ENCODE measurements around the gene VDAC1. TPM values are rescaled to one million over a fixed set of nuclear protein-coding genes. Genes with fewer than 3 reads are reported as not detected.

The VDAC1 gene
- total and polyA plus RNA-seq, 2 donors (not counting 1 experiment from before 2014, with no cell fraction given) = 27.8 to 60.7 TPM

DNA sequence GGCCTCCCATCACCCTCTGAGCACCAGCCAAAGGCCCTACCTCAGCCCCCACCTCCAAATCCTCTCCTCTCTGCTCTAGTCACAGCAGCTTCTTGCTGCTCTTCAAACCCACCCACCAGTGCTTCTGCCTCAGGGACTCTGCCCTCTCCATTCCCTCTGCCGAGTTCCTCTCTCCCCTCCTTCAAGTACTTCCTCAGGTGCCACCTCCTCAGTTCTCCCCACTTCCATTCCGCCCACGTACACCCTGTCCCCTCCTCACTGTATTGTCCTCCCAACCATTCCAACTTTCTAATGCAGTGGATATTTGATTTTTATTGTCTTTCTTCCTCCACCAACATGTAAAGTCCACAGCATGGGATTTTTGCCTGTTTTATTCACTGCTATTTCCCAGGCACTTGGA, 79.5 kb downstream of the VDAC1 start:
- Histone ChIP-seq H3K36me3 (replicated peaks in 1 of 2; ENCODE audit: control extremely low read depth in 1 of 2, control insufficient read depth in 1 of 2, extremely low read depth in 1 of 2, insufficient read depth in 2 of 2, low read length in 1 of 2) (no peaks in the 10 kb centered on the region), H3K9me3 (ENCODE audit: control extremely low read depth in 1 of 3, control insufficient read depth in 2 of 3, insufficient read depth in 1 of 3, low read length in 2 of 3) (peaks cover 0 to 10% (median 0%) of the 10 kb centered on the region in 3 donors), H3K79me2 (ENCODE audit: control insufficient read depth, insufficient read depth, low read length) (no peaks in the 10 kb centered on the region), H2AFZ (ENCODE audit: insufficient read depth, low read depth, low read length, poor library complexity, severe bottlenecking) (no peak overlapping the region), H3K4me1 (ENCODE audit: control insufficient read depth in 2 of 2, insufficient read depth in 2 of 2, low read length in 2 of 2) (peaks cover 57 to 58% of the 10 kb centered on the region in 2 donors), H3K4me3 (ENCODE audit: control extremely low read depth in 1 of 5, extremely low read depth in 1 of 5, insufficient read depth in 1 of 5, low read depth in 2 of 5, low read length in 4 of 5) (no peak overlapping the region), H4K20me1 (ENCODE audit: control insufficient read depth, insufficient read depth, low read length, poor library complexity, severe bottlenecking) (no peaks in the 10 kb centered on the region), H3K27me3 (replicated peaks in 1 of 4; ENCODE audit: control extremely low read depth in 1 of 4, control insufficient read depth in 3 of 4, insufficient read depth in 4 of 4, low read length in 3 of 4) (no peaks in the 10 kb centered on the region), H3K27ac (ENCODE audit: low read length in 2 of 2) (no peak overlapping the region), H3K4me2 (replicated peaks; ENCODE audit: low read depth, low read length, poor library complexity, severe bottlenecking) (no peak overlapping the region), H3K9ac (ENCODE audit: low read length) (no peak overlapping the region)
- H3K9me3 Mint-ChIP-seq (ENCODE audit: insufficient read depth) = no peaks in the 10 kb centered on the region
- ChIA-PET POLR2A (no interaction called here), CTCF (interaction anchor here (2.4 kb wide), 1 partner anchor 56 kb away, joined by 7 read pairs; no protein-coding TSS in a partner anchor)
- H3K4me3 Mint-ChIP-seq = no peak overlapping the region
- ATAC-seq (ENCODE audit: low read depth) = no peak
- no peak for TF ChIP-seq EZH2 (IDR thresholded peaks at IDR 0.05; ENCODE audit: borderline replicate concordance, insufficient read depth, low read depth, low read length, poor library complexity, severe bottlenecking)
- TF ChIP-seq, protein P1, sequence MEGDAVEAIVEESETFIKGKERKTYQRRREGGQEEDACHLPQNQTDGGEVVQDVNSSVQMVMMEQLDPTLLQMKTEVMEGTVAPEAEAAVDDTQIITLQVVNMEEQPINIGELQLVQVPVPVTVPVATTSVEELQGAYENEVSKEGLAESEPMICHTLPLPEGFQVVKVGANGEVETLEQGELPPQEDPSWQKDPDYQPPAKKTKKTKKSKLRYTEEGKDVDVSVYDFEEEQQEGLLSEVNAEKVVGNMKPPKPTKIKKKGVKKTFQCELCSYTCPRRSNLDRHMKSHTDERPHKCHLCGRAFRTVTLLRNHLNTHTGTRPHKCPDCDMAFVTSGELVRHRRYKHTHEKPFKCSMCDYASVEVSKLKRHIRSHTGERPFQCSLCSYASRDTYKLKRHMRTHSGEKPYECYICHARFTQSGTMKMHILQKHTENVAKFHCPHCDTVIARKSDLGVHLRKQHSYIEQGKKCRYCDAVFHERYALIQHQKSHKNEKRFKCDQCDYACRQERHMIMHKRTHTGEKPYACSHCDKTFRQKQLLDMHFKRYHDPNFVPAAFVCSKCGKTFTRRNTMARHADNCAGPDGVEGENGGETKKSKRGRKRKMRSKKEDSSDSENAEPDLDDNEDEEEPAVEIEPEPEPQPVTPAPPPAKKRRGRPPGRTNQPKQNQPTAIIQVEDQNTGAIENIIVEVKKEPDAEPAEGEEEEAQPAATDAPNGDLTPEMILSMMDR (IDR thresholded peaks at IDR 0.05) = no peak
- no peaks in the 10 kb centered on the region for H3K27me3 Mint-ChIP-seq
- WGBS (ENCODE audit: insufficient coverage) = 86% methylated on average over 1 of the region's 3 CpGs
- no peak for DNase-seq
- intact Hi-C loops (cut with micrococcal nuclease) = no loop called here
- H3K4me1 Mint-ChIP-seq = peaks cover 68% of the 10 kb centered on the region
- peak overlapping the region; percentile 15 for H3K27ac Mint-ChIP-seq

DNA sequence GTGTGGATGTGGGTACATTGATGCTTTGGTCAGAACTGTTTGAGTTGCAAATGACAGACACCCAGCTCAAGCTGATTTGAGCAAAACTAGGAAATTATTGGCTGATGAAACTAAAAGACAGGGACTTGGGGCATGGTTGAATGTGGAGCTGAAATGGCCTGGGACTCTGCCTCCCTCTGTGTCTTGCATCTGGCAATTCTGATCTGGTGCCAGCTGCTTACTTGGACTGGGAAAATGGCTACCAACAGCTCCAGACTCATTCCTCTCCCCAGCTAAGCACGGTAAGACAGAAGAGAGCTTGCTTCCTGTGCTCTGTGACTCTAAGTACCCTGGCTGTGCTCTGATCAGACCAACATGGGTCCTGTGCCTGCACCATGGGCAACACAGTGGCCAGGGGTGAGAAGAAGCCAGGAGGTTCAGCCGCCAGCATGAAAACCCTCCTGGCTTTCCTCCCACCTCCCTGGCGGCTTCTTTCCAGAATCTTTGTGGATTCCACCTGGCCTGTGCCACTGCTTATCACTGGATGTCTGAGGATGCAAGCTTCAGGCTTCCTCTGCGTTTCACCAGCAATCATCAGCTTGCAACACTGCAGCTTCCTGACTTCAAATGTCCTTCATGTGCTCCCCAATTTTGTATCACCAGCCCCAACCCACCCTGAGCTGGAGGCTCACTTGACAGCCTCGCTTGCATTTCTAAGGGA, 80.4 kb downstream of the VDAC1 start:
- Histone ChIP-seq H3K9ac (ENCODE audit: low read length) (no peak overlapping the region), H3K36me3 (replicated peaks in 1 of 2; ENCODE audit: control extremely low read depth in 1 of 2, control insufficient read depth in 1 of 2, extremely low read depth in 1 of 2, insufficient read depth in 2 of 2, low read length in 1 of 2) (no peaks in the 10 kb centered on the region), H4K20me1 (ENCODE audit: control insufficient read depth, insufficient read depth, low read length, poor library complexity, severe bottlenecking) (no peaks in the 10 kb centered on the region), H3K27me3 (replicated peaks in 1 of 4; ENCODE audit: control extremely low read depth in 1 of 4, control insufficient read depth in 3 of 4, insufficient read depth in 4 of 4, low read length in 3 of 4) (no peaks in the 10 kb centered on the region), H3K27ac (ENCODE audit: low read length in 2 of 2) (no peak overlapping the region), H3K4me1 (ENCODE audit: control insufficient read depth in 2 of 2, insufficient read depth in 2 of 2, low read length in 2 of 2) (peaks cover 57 to 58% of the 10 kb centered on the region in 2 donors), H3K4me3 (ENCODE audit: control extremely low read depth in 1 of 5, extremely low read depth in 1 of 5, insufficient read depth in 1 of 5, low read depth in 2 of 5, low read length in 4 of 5) (no peak overlapping the region), H3K9me3 (ENCODE audit: control extremely low read depth in 1 of 3, control insufficient read depth in 2 of 3, insufficient read depth in 1 of 3, low read length in 2 of 3) (peaks cover 0 to 10% (median 0%) of the 10 kb centered on the region in 3 donors), H2AFZ (ENCODE audit: insufficient read depth, low read depth, low read length, poor library complexity, severe bottlenecking) (peak overlapping the region; percentile 43), H3K4me2 (replicated peaks; ENCODE audit: low read depth, low read length, poor library complexity, severe bottlenecking) (no peak overlapping the region), H3K79me2 (ENCODE audit: control insufficient read depth, insufficient read depth, low read length) (no peaks in the 10 kb centered on the region)
- intact Hi-C loops (cut with micrococcal nuclease) = no loop called here
- Mint-ChIP-seq H3K27me3 (no peaks in the 10 kb centered on the region), H3K4me1 (peaks cover 68% of the 10 kb centered on the region), H3K9me3 (ENCODE audit: insufficient read depth) (no peaks in the 10 kb centered on the region), H3K4me3 (no peak overlapping the region), H3K27ac (no peak overlapping the region)
- CTCF ChIA-PET = interaction anchor here (0.6 to 2.4 kb wide), 3 partner anchors 16 to 196 kb away, joined by 3 to 7 read pairs (median 3); no protein-coding TSS in a partner anchor
- POLR2A ChIA-PET = no interaction called here
- DNase-seq (no peak), ATAC-seq (ENCODE audit: low read depth) (no peak)
- no peak for TF ChIP-seq EZH2 (IDR thresholded peaks at IDR 0.05; ENCODE audit: borderline replicate concordance, insufficient read depth, low read depth, low read length, poor library complexity, severe bottlenecking)
- TF ChIP-seq, protein P1 (IDR thresholded peaks at IDR 0.05) = no peak
- WGBS (ENCODE audit: insufficient coverage) = 71% methylated on average over 5 of the region's 5 CpGs
